Renal cortex interstitium (tissue), 11 donors: ENCODE measurements around the gene SLC6A18. TPM values are rescaled to one million over a fixed set of nuclear protein-coding genes. Genes with fewer than 3 reads are reported as not detected.
A peak's percentile ranks its signal among the peaks of the same experiment; 100 is the strongest.

ENCODE experiments used
- DNase-seq, 11 donors: peaks; one replicate each; pipeline ENCODE4 v3.0.0-alpha.2; 2013; ENCODE audit warnings: low read depth in 9 of 11, low spot score in 4 of 11; ENCODE audit errors: extremely low read depth in 1 of 11
- polyA plus RNA-seq, 3 donors: library from polyadenylated mRNA; unstranded; fragments of 120-200 nt; gene quantifications; one replicate each; pipeline ENCODE4 v1.2.1, GENCODE V29; 2013; ENCODE audit not compliant: insufficient read length in 3 of 3

SLC6A18 gene
- polyA plus RNA-seq, 3 donors: 0.12 to 4.6 (median 3.4) TPM

- DNase-seq: no peak
Observed at GRCh38 chr5:1292846-1293415, 67.8 kb downstream of the SLC6A18 start.

- DNase-seq: no peak
Observed at GRCh38 chr5:1293416-1294205, 68.4 kb downstream of the SLC6A18 start.

- no peak for DNase-seq
Observed at GRCh38 chr5:1294206-1294834, 69.1 kb downstream of the SLC6A18 start.

GRCh38 chr5:1294835-1295649, 69.9 kb downstream of the SLC6A18 start, which contains the start of gene TERT:
Gene TERT, minus strand, starts transcription at chr5:1295068. Its CDS starts 79 bp downstream, at chr5:1294989.
- peak in 1 of 11 donors; percentile 9 for DNase-seq

GRCh38 chr5:1295650-1296037, 70.5 kb downstream of the SLC6A18 start:
- no peak for DNase-seq

Other genes with a start within 250 kb of the SLC6A18 start
- gene NKD2, start 216.6 kb upstream of the SLC6A18 start, polyA plus RNA-seq: 10 to 100 TPM; 10.5 to 29.6 (median 17.9) TPM
- gene SLC12A7, start 113.3 kb upstream of the SLC6A18 start, polyA plus RNA-seq: 10 to 100 TPM; 33.2 to 51.6 (median 46.1) TPM
- 10 to 100 TPM; 51.8 to 83.3 (median 56.1) TPM for gene SLC6A19, start 23.8 kb upstream of the SLC6A18 start, polyA plus RNA-seq
- gene TERT, start 69.7 kb downstream of the SLC6A18 start, polyA plus RNA-seq: under 1 TPM; 0.36 to 0.67 (median 0.56) TPM
- gene CLPTM1L, start 119.7 kb downstream of the SLC6A18 start, polyA plus RNA-seq: 100 to 1,000 TPM; 124 to 129 (median 127) TPM
- under 1 TPM; 0.24 to 0.45 (median 0.31) TPM for gene SLC6A3, start 220.1 kb downstream of the SLC6A18 start, polyA plus RNA-seq